ENCODE measurements around the gene PNLIPRP2.

The PNLIPRP2 gene

DNA sequence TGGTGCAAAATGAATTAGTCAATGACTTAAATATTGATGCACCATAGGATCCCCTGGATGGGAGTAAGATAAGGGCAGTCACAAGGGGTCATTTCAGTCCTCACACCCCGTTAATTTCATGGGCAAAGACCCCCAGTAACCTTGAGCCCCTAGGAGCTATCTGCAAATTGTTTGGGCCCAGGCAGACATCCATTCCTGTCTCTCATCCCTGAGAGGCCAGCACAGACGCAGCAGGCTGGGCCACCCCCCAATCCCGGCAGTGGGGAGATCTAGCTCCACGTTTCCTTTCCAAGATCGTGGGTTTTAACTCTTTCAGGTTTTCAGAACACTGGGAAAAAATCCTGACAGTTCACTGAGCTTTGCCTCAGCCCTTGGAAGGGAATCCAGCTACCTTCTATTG, 40.1 kb downstream of the PNLIPRP2 start:
- no peak for DNase-seq (ENCODE audit: low read depth in 1 of 2, low spot score in 1 of 2)
- Histone ChIP-seq H3K27ac (replicated peaks) (no peak overlapping the region), H3K4me3 (replicated peaks; ENCODE audit: insufficient read depth, low read length) (no peak overlapping the region), H3K27me3 (ENCODE audit: insufficient read depth, poor library complexity, severe bottlenecking) (no peaks in the 10 kb centered on the region)
- TF ChIP-seq, protein P1, sequence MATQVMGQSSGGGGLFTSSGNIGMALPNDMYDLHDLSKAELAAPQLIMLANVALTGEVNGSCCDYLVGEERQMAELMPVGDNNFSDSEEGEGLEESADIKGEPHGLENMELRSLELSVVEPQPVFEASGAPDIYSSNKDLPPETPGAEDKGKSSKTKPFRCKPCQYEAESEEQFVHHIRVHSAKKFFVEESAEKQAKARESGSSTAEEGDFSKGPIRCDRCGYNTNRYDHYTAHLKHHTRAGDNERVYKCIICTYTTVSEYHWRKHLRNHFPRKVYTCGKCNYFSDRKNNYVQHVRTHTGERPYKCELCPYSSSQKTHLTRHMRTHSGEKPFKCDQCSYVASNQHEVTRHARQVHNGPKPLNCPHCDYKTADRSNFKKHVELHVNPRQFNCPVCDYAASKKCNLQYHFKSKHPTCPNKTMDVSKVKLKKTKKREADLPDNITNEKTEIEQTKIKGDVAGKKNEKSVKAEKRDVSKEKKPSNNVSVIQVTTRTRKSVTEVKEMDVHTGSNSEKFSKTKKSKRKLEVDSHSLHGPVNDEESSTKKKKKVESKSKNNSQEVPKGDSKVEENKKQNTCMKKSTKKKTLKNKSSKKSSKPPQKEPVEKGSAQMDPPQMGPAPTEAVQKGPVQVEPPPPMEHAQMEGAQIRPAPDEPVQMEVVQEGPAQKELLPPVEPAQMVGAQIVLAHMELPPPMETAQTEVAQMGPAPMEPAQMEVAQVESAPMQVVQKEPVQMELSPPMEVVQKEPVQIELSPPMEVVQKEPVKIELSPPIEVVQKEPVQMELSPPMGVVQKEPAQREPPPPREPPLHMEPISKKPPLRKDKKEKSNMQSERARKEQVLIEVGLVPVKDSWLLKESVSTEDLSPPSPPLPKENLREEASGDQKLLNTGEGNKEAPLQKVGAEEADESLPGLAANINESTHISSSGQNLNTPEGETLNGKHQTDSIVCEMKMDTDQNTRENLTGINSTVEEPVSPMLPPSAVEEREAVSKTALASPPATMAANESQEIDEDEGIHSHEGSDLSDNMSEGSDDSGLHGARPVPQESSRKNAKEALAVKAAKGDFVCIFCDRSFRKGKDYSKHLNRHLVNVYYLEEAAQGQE (IDR thresholded peaks at IDR 0.05; ENCODE audit: insufficient replicate concordance, low read depth), result no peak
- TF ChIP-seq, protein P2, sequence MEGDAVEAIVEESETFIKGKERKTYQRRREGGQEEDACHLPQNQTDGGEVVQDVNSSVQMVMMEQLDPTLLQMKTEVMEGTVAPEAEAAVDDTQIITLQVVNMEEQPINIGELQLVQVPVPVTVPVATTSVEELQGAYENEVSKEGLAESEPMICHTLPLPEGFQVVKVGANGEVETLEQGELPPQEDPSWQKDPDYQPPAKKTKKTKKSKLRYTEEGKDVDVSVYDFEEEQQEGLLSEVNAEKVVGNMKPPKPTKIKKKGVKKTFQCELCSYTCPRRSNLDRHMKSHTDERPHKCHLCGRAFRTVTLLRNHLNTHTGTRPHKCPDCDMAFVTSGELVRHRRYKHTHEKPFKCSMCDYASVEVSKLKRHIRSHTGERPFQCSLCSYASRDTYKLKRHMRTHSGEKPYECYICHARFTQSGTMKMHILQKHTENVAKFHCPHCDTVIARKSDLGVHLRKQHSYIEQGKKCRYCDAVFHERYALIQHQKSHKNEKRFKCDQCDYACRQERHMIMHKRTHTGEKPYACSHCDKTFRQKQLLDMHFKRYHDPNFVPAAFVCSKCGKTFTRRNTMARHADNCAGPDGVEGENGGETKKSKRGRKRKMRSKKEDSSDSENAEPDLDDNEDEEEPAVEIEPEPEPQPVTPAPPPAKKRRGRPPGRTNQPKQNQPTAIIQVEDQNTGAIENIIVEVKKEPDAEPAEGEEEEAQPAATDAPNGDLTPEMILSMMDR (IDR thresholded peaks at IDR 0.05; ENCODE audit: insufficient read depth, low read length), result no peak
- no peak for TF ChIP-seq POLR2AphosphoS5 (IDR thresholded peaks at IDR 0.05; ENCODE audit: low read depth)
- no peak for TF ChIP-seq GABPA (IDR thresholded peaks at IDR 0.05; ENCODE audit: low read depth)
- no peak for TF ChIP-seq SPI1 (IDR thresholded peaks at IDR 0.05; ENCODE audit: borderline replicate concordance, low read depth)

DNA sequence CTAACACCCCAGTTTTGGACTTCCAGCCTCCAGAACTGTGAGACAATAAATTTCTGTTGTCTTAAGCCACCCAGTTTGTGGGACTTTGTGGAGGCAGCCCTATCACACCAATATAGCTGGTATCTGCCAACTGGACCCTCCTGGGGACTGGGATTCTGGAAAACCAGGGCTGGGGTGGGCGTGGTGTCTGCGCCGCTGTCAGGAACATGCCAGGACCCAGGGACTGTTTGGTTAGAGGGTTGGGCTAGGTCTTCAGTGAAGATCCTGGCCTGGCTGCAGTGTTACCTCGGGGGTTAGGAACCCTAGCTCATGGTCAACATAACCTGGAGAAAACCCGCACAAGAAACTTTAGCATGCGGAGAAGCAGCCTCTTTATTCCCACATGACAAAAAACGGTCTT, 42.6 kb downstream of the PNLIPRP2 start:
- TF ChIP-seq, protein P2 (IDR thresholded peaks at IDR 0.05; ENCODE audit: insufficient read depth, low read length), result no peak
- no peak for TF ChIP-seq GABPA (IDR thresholded peaks at IDR 0.05; ENCODE audit: low read depth)
- TF ChIP-seq, protein P1 (IDR thresholded peaks at IDR 0.05; ENCODE audit: insufficient replicate concordance, low read depth), result no peak
- no peak for TF ChIP-seq POLR2AphosphoS5 (IDR thresholded peaks at IDR 0.05; ENCODE audit: low read depth)
- no peak for TF ChIP-seq SPI1 (IDR thresholded peaks at IDR 0.05; ENCODE audit: borderline replicate concordance, low read depth)
- DNase-seq (ENCODE audit: low read depth in 1 of 2, low spot score in 1 of 2), result no peak
- Histone ChIP-seq H3K27ac (replicated peaks) (no peak overlapping the region), H3K27me3 (ENCODE audit: insufficient read depth, poor library complexity, severe bottlenecking) (no peaks in the 10 kb centered on the region), H3K4me3 (replicated peaks; ENCODE audit: insufficient read depth, low read length) (no peak overlapping the region)

DNA sequence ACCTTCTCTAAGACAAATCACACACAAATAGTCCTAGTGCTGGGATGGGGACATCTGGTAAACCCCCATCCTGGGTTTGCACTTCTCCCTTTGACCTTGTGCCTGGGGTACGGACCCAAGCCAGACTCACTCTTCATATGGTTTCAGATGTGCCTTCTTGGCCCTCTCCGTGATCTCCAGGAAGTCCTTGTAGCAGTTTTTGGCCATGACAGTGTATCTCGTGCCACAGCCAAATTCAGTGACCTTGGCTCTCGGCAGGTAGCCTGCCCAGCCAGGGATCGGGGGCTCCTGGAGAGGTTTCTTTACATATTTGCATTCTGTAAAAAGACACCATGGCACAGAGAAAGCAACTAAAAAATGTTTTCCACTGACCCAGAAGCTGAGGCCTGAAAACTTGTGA, 43.9 kb downstream of the PNLIPRP2 start:
- Histone ChIP-seq H3K4me3 (replicated peaks; ENCODE audit: insufficient read depth, low read length) (no peak overlapping the region), H3K27me3 (ENCODE audit: insufficient read depth, poor library complexity, severe bottlenecking) (no peaks in the 10 kb centered on the region), H3K27ac (replicated peaks) (no peak overlapping the region)
- TF ChIP-seq, protein P1 (IDR thresholded peaks at IDR 0.05; ENCODE audit: insufficient replicate concordance, low read depth), result no peak
- TF ChIP-seq SPI1 (IDR thresholded peaks at IDR 0.05; ENCODE audit: borderline replicate concordance, low read depth), result no peak
- no peak for DNase-seq (ENCODE audit: low read depth in 1 of 2, low spot score in 1 of 2)

Data from HL-60 (cell line).